CD4-positive, alpha-beta T cell (primary cell): ENCODE data around the gene PBX4. TPM values are rescaled to one million over a fixed set of nuclear protein-coding genes. Genes with fewer than 3 reads are reported as not detected.

Experiments used
- ATAC-seq: fragments of 200-7000 bp; cut with Tn5 transposase; one replicate; pipeline ENCODE4 v1.10.0; 2022; ENCODE audit warnings: mild to moderate bottlenecking; ENCODE audit not compliant: poor library complexity
- CTCF ChIA-PET: fragments of 350-600 bp; sonication (Branson Sonifier 250); formaldehyde crosslinking; loops from one replicate; lab custom pipeline; 2021; ENCODE audit warnings: antibody characterized with exemption, inconsistent platforms; lab: Charles Lee
- POLR2A ChIA-PET: fragments of 350-600 bp; sonication (Branson Sonifier 250); formaldehyde crosslinking; loops from one replicate; lab custom pipeline; 2021; ENCODE audit warnings: antibody characterized with exemption, inconsistent platforms; lab: Charles Lee
- DNase-seq, 14 experiments: peaks; one replicate each; pipeline ENCODE4 v3.0.0-alpha.2; 2013 to 2020; ENCODE audit warnings: mixed read lengths in 2 of 14
- H3K27ac ChIP-seq, 2 donors: one replicate each; pipeline versions ENCODE4 v1.5.1 to v1.7.0; 2013; ENCODE audit warnings: low read length in 2 of 2, low read depth in 1 of 2, mild to moderate bottlenecking in 1 of 2
- H3K27me3 ChIP-seq, 2 experiments: 1 replicate in 1 of 2; 2 replicates in 1 of 2; pipeline versions ENCODE4 v1.6.1 to v1.7.0; 2013; ENCODE audit warnings: low read length in 2 of 2, control low read depth in 1 of 2, mild to moderate bottlenecking in 1 of 2, moderate library complexity in 1 of 2; ENCODE audit not compliant: insufficient read depth in 2 of 2, control insufficient read depth in 1 of 2
- H3K36me3 ChIP-seq: one replicate; pipeline ENCODE4 v1.6.1; 2013; ENCODE audit warnings: low read length, control low read depth; ENCODE audit not compliant: insufficient read depth
- H3K4me1 ChIP-seq: one replicate; pipeline ENCODE4 v1.6.1; 2013; ENCODE audit warnings: low read length, control low read depth; ENCODE audit not compliant: insufficient read depth
- H3K4me3 ChIP-seq: one replicate; pipeline ENCODE4 v1.5.1; 2013; ENCODE audit warnings: mild to moderate bottlenecking, low read length, moderate library complexity
- H3K9me3 ChIP-seq, 2 experiments: 1 replicate in 1 of 2; 2 replicates in 1 of 2; pipeline versions ENCODE4 v1.6.1 to v1.7.0; 2013; ENCODE audit warnings: low read length in 2 of 2, mild to moderate bottlenecking in 2 of 2, control low read depth in 1 of 2, moderate library complexity in 1 of 2; ENCODE audit not compliant: control insufficient read depth in 1 of 2, insufficient read depth in 1 of 2
- H3K27ac Mint-ChIP-seq: one replicate; pipeline ENCODE4 v1.8.0; 2020; ENCODE audit warnings: mixed read lengths
- H3K27me3 Mint-ChIP-seq: one replicate; pipeline ENCODE4 v1.8.0; 2021; ENCODE audit warnings: mixed read lengths
- H3K36me3 Mint-ChIP-seq: one replicate; pipeline ENCODE4 v1.8.0; 2021; ENCODE audit warnings: low read depth, mixed read lengths
- H3K4me1 Mint-ChIP-seq: one replicate; pipeline ENCODE4 v1.8.0; 2021; ENCODE audit warnings: low read depth, mixed read lengths
- H3K4me3 Mint-ChIP-seq: one replicate; pipeline ENCODE4 v1.8.0; 2020; ENCODE audit warnings: mild to moderate bottlenecking, mixed read lengths
- H3K9me3 Mint-ChIP-seq: one replicate; pipeline ENCODE4 v1.8.0; 2020; ENCODE audit warnings: mixed read lengths
- intact Hi-C, 2 experiments: fragments of 100-400 bp; cut with DNase I in 1 of 2; cut with micrococcal nuclease in 1 of 2; formaldehyde crosslinking; loops; one replicate each; pipeline versions ENCODE4 v1.15.1 to v1.9.0; 2023 to 2025; cut with DNase I, micrococcal nuclease
- total RNA-seq, 174 experiments: library from RNA in 2 of 174; stranded (reverse) in 2 of 174; gene quantifications; one replicate each; pipeline ENCODE4 v1.2.3 and lab custom pipeline; 2021 to 2026
- TF ChIP-seq, protein P1 (sequence below): fragments of 200-600 bp; IDR thresholded peaks from one replicate; pipeline ENCODE4 v1.8.0; 2022; ENCODE audit warnings: antibody characterized with exemption, mild to moderate bottlenecking

The PBX4 gene
- total RNA-seq, 2 experiments from 2014 or later: 50.1 to 51.8 TPM

DNA sequence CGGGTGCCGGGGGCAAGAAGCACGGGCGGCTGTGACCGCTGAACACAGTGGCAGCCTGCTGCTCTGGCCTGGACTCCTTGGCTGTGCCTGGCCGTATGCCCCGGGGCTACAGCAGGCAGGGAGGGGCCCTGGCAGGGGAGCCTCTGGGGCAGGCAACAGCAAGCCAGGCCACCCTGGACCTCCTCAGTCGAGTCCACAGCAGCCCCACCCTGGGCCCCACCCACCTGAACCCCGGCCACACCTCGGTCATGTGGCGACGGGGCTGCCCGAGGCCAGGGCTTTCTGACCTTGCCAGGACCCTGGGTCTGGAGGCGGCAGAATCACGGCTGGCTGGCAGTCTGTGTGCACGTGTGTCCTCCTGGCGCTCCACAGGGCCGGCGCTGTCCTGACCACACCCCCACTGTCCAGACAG lies 71.7 kb downstream of the PBX4 start:
- H3K4me3 ChIP-seq: no peak overlapping the region
- no peak overlapping the region for H3K4me3 Mint-ChIP-seq
- ChIA-PET POLR2A (interaction anchor here (1.0 kb wide), 1 partner anchor 15 kb away, joined by 3 read pairs; no protein-coding TSS in a partner anchor), CTCF (interaction anchor here (1.5 kb wide), 1 partner anchor 97 kb away, joined by 3 read pairs; the partner anchor contains the start of gene GMIP)
- ATAC-seq: no peak
- H3K36me3 Mint-ChIP-seq: no peaks in the 10 kb centered on the region
- H3K27ac ChIP-seq: no peak overlapping the region
- H3K4me1 ChIP-seq: peaks cover 8% of the 10 kb centered on the region
- intact Hi-C loops: no loop called here
- no peaks in the 10 kb centered on the region for H3K27me3 Mint-ChIP-seq
- H3K27ac Mint-ChIP-seq: no peak overlapping the region
- TF ChIP-seq, protein P1, sequence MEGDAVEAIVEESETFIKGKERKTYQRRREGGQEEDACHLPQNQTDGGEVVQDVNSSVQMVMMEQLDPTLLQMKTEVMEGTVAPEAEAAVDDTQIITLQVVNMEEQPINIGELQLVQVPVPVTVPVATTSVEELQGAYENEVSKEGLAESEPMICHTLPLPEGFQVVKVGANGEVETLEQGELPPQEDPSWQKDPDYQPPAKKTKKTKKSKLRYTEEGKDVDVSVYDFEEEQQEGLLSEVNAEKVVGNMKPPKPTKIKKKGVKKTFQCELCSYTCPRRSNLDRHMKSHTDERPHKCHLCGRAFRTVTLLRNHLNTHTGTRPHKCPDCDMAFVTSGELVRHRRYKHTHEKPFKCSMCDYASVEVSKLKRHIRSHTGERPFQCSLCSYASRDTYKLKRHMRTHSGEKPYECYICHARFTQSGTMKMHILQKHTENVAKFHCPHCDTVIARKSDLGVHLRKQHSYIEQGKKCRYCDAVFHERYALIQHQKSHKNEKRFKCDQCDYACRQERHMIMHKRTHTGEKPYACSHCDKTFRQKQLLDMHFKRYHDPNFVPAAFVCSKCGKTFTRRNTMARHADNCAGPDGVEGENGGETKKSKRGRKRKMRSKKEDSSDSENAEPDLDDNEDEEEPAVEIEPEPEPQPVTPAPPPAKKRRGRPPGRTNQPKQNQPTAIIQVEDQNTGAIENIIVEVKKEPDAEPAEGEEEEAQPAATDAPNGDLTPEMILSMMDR: no peak
- no peaks in the 10 kb centered on the region for H3K36me3 ChIP-seq
- peaks cover 5% of the 10 kb centered on the region for H3K4me1 Mint-ChIP-seq
- peaks cover 0 to 5% of the 10 kb centered on the region in 2 experiments for H3K9me3 ChIP-seq
- H3K9me3 Mint-ChIP-seq: no peaks in the 10 kb centered on the region
- H3K27me3 ChIP-seq: no peaks in the 10 kb centered on the region
- no peak for DNase-seq

DNA sequence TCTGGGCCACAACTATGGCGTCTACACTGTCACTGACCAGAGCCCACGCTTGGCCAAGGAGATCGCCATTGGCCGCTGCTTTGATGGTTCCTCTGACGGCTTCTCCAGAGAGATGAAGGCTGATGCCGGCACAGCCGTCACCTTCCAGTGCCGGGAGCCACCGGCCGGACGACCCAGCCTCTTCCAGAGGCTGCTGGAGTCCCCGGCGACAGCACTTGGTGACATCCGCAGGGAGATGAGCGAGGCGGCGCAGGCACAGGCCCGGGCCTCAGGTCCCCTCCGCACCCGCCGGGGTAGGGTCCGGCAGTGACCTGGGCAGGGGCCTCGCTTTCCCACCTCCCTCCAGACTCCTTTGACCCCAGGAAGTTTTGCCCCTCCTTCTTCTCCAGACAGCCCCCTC lies 72.8 kb downstream of the PBX4 start:
- Mint-ChIP-seq H3K4me3 (no peak overlapping the region), H3K27ac (no peak overlapping the region), H3K4me1 (peaks cover 11% of the 10 kb centered on the region), H3K36me3 (no peaks in the 10 kb centered on the region), H3K9me3 (no peaks in the 10 kb centered on the region), H3K27me3 (no peaks in the 10 kb centered on the region)
- ATAC-seq: no peak
- no peaks in the 10 kb centered on the region for H3K36me3 ChIP-seq
- no peak overlapping the region for H3K27ac ChIP-seq
- no peak overlapping the region for H3K4me3 ChIP-seq
- H3K4me1 ChIP-seq: peaks cover 18% of the 10 kb centered on the region
- CTCF ChIA-PET: no interaction called here
- intact Hi-C loops: no loop called here
- DNase-seq: no peak
- POLR2A ChIA-PET: interaction anchor here (1.0 kb wide), 1 partner anchor 14 kb away, joined by 3 read pairs; no protein-coding TSS in a partner anchor
- H3K9me3 ChIP-seq: peaks cover 0 to under 1% of the 10 kb centered on the region in 2 experiments
- no peaks in the 10 kb centered on the region for H3K27me3 ChIP-seq
- TF ChIP-seq, protein P1: no peak

DNA sequence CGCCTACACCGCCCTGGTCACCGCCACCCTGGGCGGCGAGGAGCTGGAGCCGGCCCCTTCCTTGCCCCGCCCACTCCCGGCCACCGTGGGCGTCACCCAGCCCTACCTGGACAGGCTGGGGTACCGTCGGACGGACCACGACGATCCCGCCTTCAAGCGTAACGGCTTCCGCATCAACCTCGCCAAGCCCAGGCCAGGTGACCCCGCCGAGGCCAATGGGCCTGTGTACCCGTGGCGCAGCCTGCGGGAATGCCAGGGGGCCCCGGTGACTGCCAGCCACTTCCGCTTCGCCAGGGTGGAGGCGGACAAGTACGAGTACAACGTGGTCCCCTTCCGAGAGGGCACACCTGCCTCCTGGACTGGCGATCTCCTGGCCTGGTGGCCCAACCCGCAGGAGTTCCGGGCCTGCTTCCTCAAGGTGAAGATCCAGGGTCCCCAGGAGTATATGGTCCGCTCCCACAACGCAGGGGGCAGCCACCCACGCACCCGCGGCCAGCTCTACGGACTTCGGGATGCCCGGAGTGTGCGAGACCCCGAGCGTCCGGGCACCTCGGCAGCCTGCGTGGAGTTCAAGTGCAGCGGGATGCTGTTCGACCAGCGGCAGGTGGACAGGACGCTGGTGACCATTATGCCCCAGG lies 73.4 kb downstream of the PBX4 start:
- Mint-ChIP-seq H3K36me3 (no peaks in the 10 kb centered on the region), H3K9me3 (no peaks in the 10 kb centered on the region), H3K4me1 (peaks cover 14% of the 10 kb centered on the region), H3K27ac (no peak overlapping the region), H3K4me3 (no peak overlapping the region), H3K27me3 (no peaks in the 10 kb centered on the region)
- H3K4me1 ChIP-seq: peaks cover 23% of the 10 kb centered on the region
- intact Hi-C loops: no loop called here
- H3K27me3 ChIP-seq: no peaks in the 10 kb centered on the region
- no peak for ATAC-seq
- no peak overlapping the region for H3K27ac ChIP-seq
- no peaks in the 10 kb centered on the region for H3K36me3 ChIP-seq
- peaks cover 0 to 4% of the 10 kb centered on the region in 2 experiments for H3K9me3 ChIP-seq
- TF ChIP-seq, protein P1: no peak
- ChIA-PET CTCF (no interaction called here), POLR2A (no interaction called here)
- no peak overlapping the region for H3K4me3 ChIP-seq
- DNase-seq: no peak
